Peyer's patch (tissue), 4 donors: ENCODE measurements around the gene FDXACB1.

Experiments
- CTCF ChIP-seq, 6 experiments: fragments of 450-650 bp in 4 of 6; fragments of 200-600 bp in 2 of 6; sonication (generic) in 1 of 6; IDR thresholded peaks; one replicate each; pipeline ENCODE4 v1.5.1; 2017 to 2019; ENCODE audit warnings: antibody characterized with exemption in 6 of 6, mild to moderate bottlenecking in 3 of 6, moderate library complexity in 1 of 6
- POLR2A ChIP-seq, 2 donors: fragments of 450-650 bp; IDR thresholded peaks; one replicate each; pipeline ENCODE4 v1.5.1; 2017; ENCODE audit warnings: antibody characterized with exemption in 2 of 2, mild to moderate bottlenecking in 2 of 2, moderate library complexity in 2 of 2

- TF ChIP-seq CTCF (IDR thresholded peaks at IDR 0.05) (no peak), POLR2A (IDR thresholded peaks at IDR 0.05) (no peak)
Observed at GRCh38 chr11:111922803-111923202, 43.8 kb upstream of the FDXACB1 start.
